ENCODE measurements around the gene GRIA4.

The GRIA4 gene

DNA sequence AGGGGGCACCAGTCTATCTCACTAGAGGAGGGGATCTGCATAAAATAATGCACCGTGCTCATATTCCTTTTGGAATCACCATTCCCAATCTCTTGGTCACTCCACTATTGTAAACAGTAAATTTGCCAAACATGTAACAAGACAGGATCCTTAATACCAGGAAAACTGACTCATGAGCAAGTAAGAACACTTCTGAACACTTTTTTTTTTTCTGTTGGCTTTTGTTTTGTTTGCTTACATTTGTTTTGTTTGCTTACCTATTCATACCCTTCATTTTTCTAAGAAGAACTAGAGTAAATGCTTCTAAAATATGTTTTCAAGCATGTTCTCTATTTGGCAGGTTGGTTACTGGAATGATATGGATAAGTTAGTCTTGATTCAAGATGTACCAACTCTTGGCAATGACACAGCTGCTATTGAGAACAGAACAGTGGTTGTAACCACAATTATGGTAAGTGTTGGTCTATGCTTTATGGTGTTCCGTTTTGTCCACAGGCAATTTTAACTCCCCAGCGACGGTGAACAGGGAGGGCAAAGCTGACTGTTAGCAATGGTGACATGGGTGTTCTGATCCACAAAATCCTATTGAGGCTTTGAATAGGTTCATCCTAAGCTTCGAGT lies 300.3 kb downstream of the GRIA4 start:
- TF ChIP-seq, protein P1, sequence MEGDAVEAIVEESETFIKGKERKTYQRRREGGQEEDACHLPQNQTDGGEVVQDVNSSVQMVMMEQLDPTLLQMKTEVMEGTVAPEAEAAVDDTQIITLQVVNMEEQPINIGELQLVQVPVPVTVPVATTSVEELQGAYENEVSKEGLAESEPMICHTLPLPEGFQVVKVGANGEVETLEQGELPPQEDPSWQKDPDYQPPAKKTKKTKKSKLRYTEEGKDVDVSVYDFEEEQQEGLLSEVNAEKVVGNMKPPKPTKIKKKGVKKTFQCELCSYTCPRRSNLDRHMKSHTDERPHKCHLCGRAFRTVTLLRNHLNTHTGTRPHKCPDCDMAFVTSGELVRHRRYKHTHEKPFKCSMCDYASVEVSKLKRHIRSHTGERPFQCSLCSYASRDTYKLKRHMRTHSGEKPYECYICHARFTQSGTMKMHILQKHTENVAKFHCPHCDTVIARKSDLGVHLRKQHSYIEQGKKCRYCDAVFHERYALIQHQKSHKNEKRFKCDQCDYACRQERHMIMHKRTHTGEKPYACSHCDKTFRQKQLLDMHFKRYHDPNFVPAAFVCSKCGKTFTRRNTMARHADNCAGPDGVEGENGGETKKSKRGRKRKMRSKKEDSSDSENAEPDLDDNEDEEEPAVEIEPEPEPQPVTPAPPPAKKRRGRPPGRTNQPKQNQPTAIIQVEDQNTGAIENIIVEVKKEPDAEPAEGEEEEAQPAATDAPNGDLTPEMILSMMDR (IDR thresholded peaks at IDR 0.05), result no peak
- Histone ChIP-seq H3K4me1 (ENCODE audit: control insufficient read depth in 1 of 2, insufficient read depth in 1 of 2, low read depth in 1 of 2, low read length in 1 of 2) (no peaks in the 10 kb centered on the region), H3K36me3 (no peaks in the 10 kb centered on the region), H3K27me3 (no peaks in the 10 kb centered on the region), H3K4me3 (ENCODE audit: low read depth in 1 of 2, low read length in 1 of 2) (no peak overlapping the region), H3K27ac (no peak overlapping the region), H3K9me3 (no peaks in the 10 kb centered on the region)

DNA sequence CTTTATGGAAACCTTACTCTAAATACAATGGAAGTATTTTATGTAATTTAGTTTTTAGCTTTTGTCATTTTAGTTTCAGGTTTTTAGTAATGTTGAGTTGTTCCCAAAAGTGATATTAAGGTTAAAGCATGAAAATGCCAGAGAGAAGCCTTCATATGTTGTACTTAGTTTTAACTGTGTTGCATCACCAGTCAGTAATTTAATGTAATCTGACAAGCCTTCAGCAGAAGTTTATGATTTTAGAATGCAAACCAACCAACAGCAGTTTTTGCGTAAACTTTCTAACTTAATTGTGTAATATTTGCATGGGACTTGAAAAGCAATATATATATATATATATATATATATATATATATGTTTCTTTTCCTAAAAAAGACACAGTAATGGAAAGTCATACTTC lies 301.6 kb downstream of the GRIA4 start:
- H3K27me3 ChIP-seq, result no peaks in the 10 kb centered on the region

DNA sequence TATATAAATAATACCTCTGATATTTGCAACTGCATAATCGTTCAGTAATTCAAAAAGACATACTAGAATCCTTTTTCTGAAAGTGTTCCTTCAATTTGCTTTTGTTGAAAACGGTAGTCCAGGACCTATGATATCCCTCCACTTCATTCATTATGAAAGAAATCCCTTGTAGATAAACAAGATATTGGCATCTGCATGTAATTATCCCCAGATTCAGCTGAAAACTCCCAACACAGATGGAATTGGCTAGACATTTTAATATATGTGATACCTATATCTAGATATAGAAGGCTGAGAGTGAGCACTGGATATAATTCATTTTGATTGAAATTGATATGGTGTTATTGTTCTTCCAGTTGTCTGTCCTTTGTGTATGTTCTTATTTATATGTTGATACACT lies 302.8 kb downstream of the GRIA4 start:
- H3K27ac ChIP-seq, result no peak overlapping the region
- TF ChIP-seq, protein P1 (IDR thresholded peaks at IDR 0.05), result no peak
- H3K27me3 ChIP-seq, result no peaks in the 10 kb centered on the region
- no peaks in the 10 kb centered on the region for H3K36me3 ChIP-seq
- no peak overlapping the region for H3K4me3 ChIP-seq (ENCODE audit: low read depth in 1 of 2, low read length in 1 of 2)
- no peaks in the 10 kb centered on the region for H3K9me3 ChIP-seq
- H3K4me1 ChIP-seq (ENCODE audit: control insufficient read depth in 1 of 2, insufficient read depth in 1 of 2, low read depth in 1 of 2, low read length in 1 of 2), result no peaks in the 10 kb centered on the region

More for the DNA sequence above, 301.6 kb downstream of the GRIA4 start:
- H3K4me3 ChIP-seq (ENCODE audit: low read depth in 1 of 2, low read length in 1 of 2), result no peak overlapping the region
- no peak overlapping the region for H3K27ac ChIP-seq
- TF ChIP-seq, protein P1 (IDR thresholded peaks at IDR 0.05), result no peak
- no peaks in the 10 kb centered on the region for H3K36me3 ChIP-seq
- H3K9me3 ChIP-seq, result no peaks in the 10 kb centered on the region
- H3K4me1 ChIP-seq (ENCODE audit: control insufficient read depth in 1 of 2, insufficient read depth in 1 of 2, low read depth in 1 of 2, low read length in 1 of 2), result no peaks in the 10 kb centered on the region

DNA sequence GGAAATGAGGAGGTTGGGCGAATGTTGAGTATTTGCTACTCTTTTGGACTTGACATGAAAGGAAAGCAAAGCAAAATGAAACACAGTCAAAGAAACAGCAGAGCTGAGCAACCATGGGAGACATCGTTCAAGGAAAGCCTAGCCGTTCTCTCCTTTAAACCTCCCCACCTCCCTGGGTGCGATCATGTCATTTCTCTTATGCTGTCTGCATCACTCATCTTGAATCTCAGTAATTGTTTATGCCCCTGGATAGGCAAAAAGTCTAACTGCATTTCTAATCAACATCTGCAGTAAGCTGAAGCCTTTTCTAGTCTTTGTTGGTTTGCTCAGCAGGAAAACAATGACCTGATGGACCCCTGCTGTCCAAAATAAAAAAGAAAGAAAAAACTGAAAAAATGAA lies 305.1 kb downstream of the GRIA4 start:
- H3K36me3 ChIP-seq, result no peaks in the 10 kb centered on the region
- TF ChIP-seq, protein P1 (IDR thresholded peaks at IDR 0.05), result no peak
- H3K4me3 ChIP-seq (ENCODE audit: low read depth in 1 of 2, low read length in 1 of 2), result no peak overlapping the region
- no peaks in the 10 kb centered on the region for H3K9me3 ChIP-seq
- no peaks in the 10 kb centered on the region for H3K4me1 ChIP-seq (ENCODE audit: control insufficient read depth in 1 of 2, insufficient read depth in 1 of 2, low read depth in 1 of 2, low read length in 1 of 2)
- no peaks in the 10 kb centered on the region for H3K27me3 ChIP-seq
- no peak overlapping the region for H3K27ac ChIP-seq

DNA sequence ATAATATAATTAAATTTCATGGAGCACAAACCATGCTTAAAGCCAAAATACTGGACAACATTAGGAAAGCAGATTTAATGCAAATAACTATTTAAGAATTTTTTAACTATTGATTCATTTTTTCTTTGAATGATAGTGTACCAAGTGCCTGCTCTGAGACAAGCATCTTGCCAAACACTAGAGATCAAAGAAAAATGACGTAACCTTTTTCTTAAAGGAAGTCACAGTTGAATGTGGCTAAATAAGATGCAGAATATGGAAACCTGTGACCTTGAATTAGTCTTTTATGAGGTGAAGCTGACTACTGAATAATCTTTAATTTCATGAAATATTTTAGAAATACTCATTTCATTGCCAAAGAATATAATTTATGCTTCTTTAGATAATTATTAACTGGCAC lies 308.2 kb downstream of the GRIA4 start:
- Histone ChIP-seq H3K27ac (no peak overlapping the region), H3K4me3 (ENCODE audit: low read depth in 1 of 2, low read length in 1 of 2) (no peak overlapping the region), H3K4me1 (ENCODE audit: control insufficient read depth in 1 of 2, insufficient read depth in 1 of 2, low read depth in 1 of 2, low read length in 1 of 2) (no peaks in the 10 kb centered on the region), H3K36me3 (no peaks in the 10 kb centered on the region), H3K27me3 (no peaks in the 10 kb centered on the region), H3K9me3 (no peaks in the 10 kb centered on the region)
- TF ChIP-seq, protein P1 (IDR thresholded peaks at IDR 0.05), result no peak

Measured in neutrophil (primary cell).